Loucy (cell line): ENCODE measurements around the gene GABBR2.

Source experiments
- H2AFZ ChIP-seq: fragments of 200-600 bp; sonication (generic); 2 replicates; pipeline ENCODE4 v1.6.0; 2016; ENCODE audit warnings: antibody characterized with exemption, mild to moderate bottlenecking, low read length, moderate library complexity
- H3F3A ChIP-seq: fragments of 200-600 bp; 2 replicates; pipeline ENCODE4 v1.6.0; 2016; ENCODE audit warnings: antibody characterized with exemption, low read depth, mild to moderate bottlenecking
- H3K27me3 ChIP-seq: fragments of 200-600 bp; sonication (generic); 2 replicates; pipeline ENCODE4 v1.6.1; 2014; ENCODE audit warnings: low read length, mild to moderate bottlenecking; ENCODE audit not compliant: insufficient read depth, poor library complexity, severe bottlenecking
- H3K36me3 ChIP-seq: fragments of 200-600 bp; sonication (generic); 2 replicates; pipeline ENCODE4 v1.6.1; 2016; ENCODE audit warnings: low read length; ENCODE audit not compliant: insufficient read depth
- H3K4me1 ChIP-seq: fragments of 200-600 bp; sonication (generic); 2 replicates; pipeline ENCODE4 v1.5.1; 2014; ENCODE audit warnings: low read length, mild to moderate bottlenecking; ENCODE audit not compliant: insufficient read depth, poor library complexity, severe bottlenecking
- H3K4me2 ChIP-seq: fragments of 200-600 bp; sonication (generic); 2 replicates; pipeline ENCODE4 v1.6.0; 2014; ENCODE audit warnings: antibody characterized with exemption, low read length, low read depth, mild to moderate bottlenecking; ENCODE audit not compliant: poor library complexity, severe bottlenecking
- H3K4me3 ChIP-seq: fragments of 200-600 bp; sonication (generic); 2 replicates; pipeline ENCODE4 v1.5.1; 2014; ENCODE audit warnings: low read length, mild to moderate bottlenecking, mixed read lengths; ENCODE audit not compliant: poor library complexity, severe bottlenecking
- H3K79me2 ChIP-seq: fragments of 200-600 bp; sonication (generic); 2 replicates; pipeline ENCODE4 v1.6.1; 2014; ENCODE audit warnings: low read length; ENCODE audit not compliant: insufficient read depth
- H3K9ac ChIP-seq: fragments of 200-600 bp; sonication (generic); 2 replicates; pipeline ENCODE4 v1.6.0; 2014; ENCODE audit warnings: mild to moderate bottlenecking, low read depth, low read length, moderate library complexity; ENCODE audit not compliant: poor library complexity, severe bottlenecking
- H3K9me2 ChIP-seq: fragments of 200-600 bp; sonication (generic); replicated peaks from 2 replicates; pipeline ENCODE4 v1.6.1; 2016; ENCODE audit warnings: low read depth, low read length, mixed read lengths
- H3K9me3 ChIP-seq: fragments of 200-600 bp; sonication (generic); 2 replicates; pipeline ENCODE4 v1.6.1; 2014; ENCODE audit warnings: mild to moderate bottlenecking, antibody characterized with exemption, low read length, low read depth; ENCODE audit not compliant: insufficient read depth
- H4K20me1 ChIP-seq: fragments of 200-600 bp; sonication (generic); 2 replicates; pipeline ENCODE4 v1.6.0; 2014; ENCODE audit warnings: antibody characterized with exemption, low read length, mild to moderate bottlenecking; ENCODE audit not compliant: insufficient read depth, poor library complexity, severe bottlenecking
- EZH2phosphoT487 ChIP-seq: fragments of 200-600 bp; IDR thresholded peaks from 2 replicates; pipeline ENCODE4 v1.6.1; 2018; ENCODE audit warnings: antibody characterized with exemption, mild to moderate bottlenecking, moderate library complexity, borderline replicate concordance
- TF ChIP-seq, protein P1 (sequence below): fragments of 200-600 bp; sonication (generic); conservative IDR thresholded peaks from 2 replicates; pipeline ENCODE4 v1.5.1; 2014; ENCODE audit warnings: mild to moderate bottlenecking, antibody characterized with exemption, low read length

Gene GABBR2

DNA sequence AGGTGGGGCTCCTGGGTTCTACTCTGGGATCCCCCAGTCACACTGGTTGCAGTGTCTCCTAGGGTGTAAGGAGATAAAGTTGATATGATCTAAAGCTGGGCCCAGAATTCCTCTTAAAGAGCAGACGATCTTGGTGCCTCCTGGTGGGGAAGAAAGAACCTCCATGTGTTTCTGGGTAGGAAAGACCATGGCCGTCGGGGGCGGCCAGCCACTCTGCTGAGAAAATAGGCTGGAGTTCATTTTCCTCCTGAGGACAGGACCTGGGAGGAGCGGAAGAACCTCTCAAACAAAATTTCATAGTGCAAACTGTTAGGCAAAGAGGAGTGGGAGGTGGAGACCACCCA lies 289.5 kb downstream of the GABBR2 start:
- Histone ChIP-seq H3K4me3 (no peak overlapping the region), H3K79me2 (no peaks in the 10 kb centered on the region), H3K4me2 (no peak overlapping the region), H3K9me2 (no peaks in the 10 kb centered on the region), H3F3A (no peaks in the 10 kb centered on the region), H2AFZ (no peak overlapping the region), H3K27me3 (no peaks in the 10 kb centered on the region), H3K36me3 (no peaks in the 10 kb centered on the region), H3K9me3 (no peaks in the 10 kb centered on the region), H3K9ac (no peak overlapping the region), H4K20me1 (no peaks in the 10 kb centered on the region), H3K4me1 (no peaks in the 10 kb centered on the region)
- no peak for TF ChIP-seq EZH2phosphoT487
- TF ChIP-seq, protein P1, sequence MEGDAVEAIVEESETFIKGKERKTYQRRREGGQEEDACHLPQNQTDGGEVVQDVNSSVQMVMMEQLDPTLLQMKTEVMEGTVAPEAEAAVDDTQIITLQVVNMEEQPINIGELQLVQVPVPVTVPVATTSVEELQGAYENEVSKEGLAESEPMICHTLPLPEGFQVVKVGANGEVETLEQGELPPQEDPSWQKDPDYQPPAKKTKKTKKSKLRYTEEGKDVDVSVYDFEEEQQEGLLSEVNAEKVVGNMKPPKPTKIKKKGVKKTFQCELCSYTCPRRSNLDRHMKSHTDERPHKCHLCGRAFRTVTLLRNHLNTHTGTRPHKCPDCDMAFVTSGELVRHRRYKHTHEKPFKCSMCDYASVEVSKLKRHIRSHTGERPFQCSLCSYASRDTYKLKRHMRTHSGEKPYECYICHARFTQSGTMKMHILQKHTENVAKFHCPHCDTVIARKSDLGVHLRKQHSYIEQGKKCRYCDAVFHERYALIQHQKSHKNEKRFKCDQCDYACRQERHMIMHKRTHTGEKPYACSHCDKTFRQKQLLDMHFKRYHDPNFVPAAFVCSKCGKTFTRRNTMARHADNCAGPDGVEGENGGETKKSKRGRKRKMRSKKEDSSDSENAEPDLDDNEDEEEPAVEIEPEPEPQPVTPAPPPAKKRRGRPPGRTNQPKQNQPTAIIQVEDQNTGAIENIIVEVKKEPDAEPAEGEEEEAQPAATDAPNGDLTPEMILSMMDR, result no peak

DNA sequence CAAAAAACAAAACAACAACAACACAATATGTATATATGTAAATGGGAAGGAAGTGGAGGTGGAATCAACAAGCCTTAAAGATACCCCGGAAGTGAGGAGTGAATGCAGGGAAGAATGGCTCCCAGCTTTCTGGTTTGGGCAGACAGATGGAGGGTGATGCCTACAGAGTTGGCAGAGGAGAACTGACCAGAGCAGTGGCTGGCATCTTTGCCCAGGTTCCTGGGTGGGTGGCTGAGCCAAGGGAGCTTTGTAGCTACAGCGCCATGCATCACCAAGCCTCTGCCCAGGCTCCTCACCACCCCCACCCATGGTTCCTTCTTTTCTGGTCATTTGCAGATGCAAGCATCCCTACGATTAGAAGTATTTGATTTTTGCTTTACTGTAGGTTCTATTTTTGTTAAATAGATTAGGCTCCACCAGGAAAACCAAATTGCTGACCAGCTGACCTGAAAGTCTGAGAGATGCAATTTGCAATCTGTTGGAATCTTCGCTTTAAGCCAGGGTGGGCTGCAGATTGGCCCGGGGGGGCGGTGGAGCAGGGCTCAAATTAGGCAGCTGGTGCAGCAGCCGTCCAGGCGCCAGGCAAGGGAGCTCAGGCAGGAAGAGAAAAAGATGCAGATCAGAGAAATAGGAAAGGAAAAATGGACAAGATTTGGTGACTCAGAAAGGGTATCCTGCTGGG lies 290.0 kb downstream of the GABBR2 start:
- Histone ChIP-seq H3F3A (no peaks in the 10 kb centered on the region), H3K4me1 (no peaks in the 10 kb centered on the region), H3K79me2 (no peaks in the 10 kb centered on the region), H3K9me3 (no peaks in the 10 kb centered on the region), H3K4me3 (no peak overlapping the region), H3K27me3 (no peaks in the 10 kb centered on the region), H2AFZ (no peak overlapping the region), H3K4me2 (no peak overlapping the region), H3K36me3 (no peaks in the 10 kb centered on the region), H4K20me1 (no peaks in the 10 kb centered on the region), H3K9ac (no peak overlapping the region), H3K9me2 (no peaks in the 10 kb centered on the region)
- TF ChIP-seq, protein P1, result no peak
- TF ChIP-seq EZH2phosphoT487, result no peak

DNA sequence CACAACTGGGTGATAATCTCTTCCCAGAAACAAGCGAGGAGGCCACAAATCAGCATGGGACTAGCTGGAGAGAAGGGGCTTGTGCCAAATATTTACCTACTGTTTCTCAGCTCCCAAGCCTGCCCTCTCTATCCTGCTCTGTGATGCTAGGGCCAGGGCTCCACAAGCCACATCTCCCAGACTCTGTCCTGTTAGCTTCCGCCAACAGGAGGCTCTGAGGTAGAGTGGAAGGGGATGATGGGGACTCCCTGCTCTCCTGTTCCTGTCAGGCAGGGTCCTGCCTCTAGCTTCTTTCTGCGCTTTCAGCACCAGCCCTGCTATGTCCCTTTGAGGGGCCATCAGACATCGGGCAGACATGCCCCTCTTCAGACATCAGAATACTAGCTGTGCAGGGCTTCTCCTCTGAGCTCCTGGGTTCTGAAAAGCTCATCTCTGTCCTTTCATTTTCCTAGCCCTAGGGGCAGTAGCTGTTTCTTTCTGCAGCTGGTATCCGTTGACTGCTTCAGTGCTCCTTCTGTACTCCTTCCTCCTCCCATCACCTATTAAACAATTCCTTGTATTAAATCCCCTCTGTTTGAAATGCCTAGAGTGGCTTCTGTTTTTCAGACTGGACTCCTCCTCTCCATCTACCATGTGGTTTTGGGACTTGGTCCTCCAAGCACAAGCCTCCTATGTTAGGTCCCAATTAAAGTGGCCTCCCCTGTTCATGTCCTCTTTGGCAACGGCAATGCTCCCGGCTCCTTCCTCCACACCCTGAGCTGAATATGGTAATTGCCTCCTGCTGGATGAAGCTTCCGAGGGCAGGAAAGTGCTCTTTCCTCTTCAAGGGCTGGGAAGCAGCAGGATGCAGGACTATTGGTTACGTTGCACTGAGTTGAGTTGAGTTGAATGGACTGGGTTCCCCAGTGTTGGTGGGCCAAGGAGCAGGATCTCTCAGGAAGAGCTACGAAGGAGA lies 292.2 kb downstream of the GABBR2 start:
- H4K20me1 ChIP-seq, result no peaks in the 10 kb centered on the region
- H3K9ac ChIP-seq, result no peak overlapping the region
- H3K79me2 ChIP-seq, result no peaks in the 10 kb centered on the region
- H3K4me3 ChIP-seq, result no peak overlapping the region
- H3F3A ChIP-seq, result no peaks in the 10 kb centered on the region
- no peaks in the 10 kb centered on the region for H3K36me3 ChIP-seq
- H3K9me2 ChIP-seq, result no peaks in the 10 kb centered on the region
- H3K4me1 ChIP-seq, result no peaks in the 10 kb centered on the region
- TF ChIP-seq EZH2phosphoT487, result no peak
- TF ChIP-seq, protein P1, result no peak
- no peaks in the 10 kb centered on the region for H3K27me3 ChIP-seq
- no peaks in the 10 kb centered on the region for H3K9me3 ChIP-seq
- H3K4me2 ChIP-seq, result no peak overlapping the region
- no peak overlapping the region for H2AFZ ChIP-seq
